Activated naive CD8-positive, alpha-beta T cell (primary cell): ENCODE results near the gene GALNT5.

Experiments
- H3K27ac Mint-ChIP-seq: one replicate; pipeline ENCODE4 v1.8.0; 2021; ENCODE audit warnings: mixed read lengths
- H3K27me3 Mint-ChIP-seq: one replicate; pipeline ENCODE4 v1.8.0; 2021; ENCODE audit warnings: mixed read lengths
- H3K36me3 Mint-ChIP-seq: one replicate; pipeline ENCODE4 v1.8.0; 2021; ENCODE audit warnings: mixed read lengths
- H3K4me1 Mint-ChIP-seq: one replicate; pipeline ENCODE4 v1.8.0; 2021; ENCODE audit warnings: low read depth, mixed read lengths
- H3K4me3 Mint-ChIP-seq: one replicate; pipeline ENCODE4 v1.8.0; 2021; ENCODE audit warnings: mild to moderate bottlenecking, mixed read lengths
- H3K9me3 Mint-ChIP-seq: one replicate; pipeline ENCODE4 v1.8.0; 2021; ENCODE audit warnings: low read depth, mixed read lengths

Gene GALNT5

GRCh38 chr2:157244691-157245090 is 12.8 kb upstream of the GALNT5 start:
- Mint-ChIP-seq H3K27ac (no peak overlapping the region), H3K9me3 (no peaks in the 10 kb centered on the region), H3K4me3 (no peak overlapping the region), H3K4me1 (peaks cover 14% of the 10 kb centered on the region), H3K36me3 (no peaks in the 10 kb centered on the region), H3K27me3 (no peaks in the 10 kb centered on the region)

DNA sequence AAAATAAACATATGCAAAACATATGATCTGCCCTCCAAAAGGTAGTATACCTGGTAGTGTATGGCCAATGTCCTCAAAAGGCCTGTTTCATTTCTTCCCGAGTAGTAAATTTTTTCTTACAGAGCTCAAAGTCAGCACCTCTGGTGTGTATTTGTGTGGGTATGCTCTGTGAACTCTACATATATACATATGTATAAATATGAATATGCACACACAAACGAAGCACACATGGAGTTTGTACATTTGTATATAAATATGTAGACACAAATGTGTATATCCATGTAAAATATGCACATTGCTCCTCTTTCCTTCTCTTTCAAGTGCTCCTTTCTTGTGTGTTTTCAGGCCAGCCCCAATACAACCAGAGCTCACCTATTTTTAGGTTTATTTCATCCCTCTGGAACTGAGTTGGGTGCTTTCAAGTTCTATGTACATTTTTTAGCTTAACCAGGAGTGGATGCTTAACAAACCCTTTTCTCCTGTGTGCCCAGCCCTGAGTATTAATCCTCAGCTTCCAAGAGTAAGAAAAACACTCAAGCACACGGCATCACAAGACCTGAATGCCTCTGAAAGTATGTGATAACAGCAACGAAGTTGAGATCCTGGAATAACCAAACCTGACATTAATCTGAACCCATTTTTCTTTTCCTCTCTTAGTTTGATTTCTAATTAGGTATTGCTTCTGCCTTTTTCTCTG is 12.2 kb upstream of the GALNT5 start:
- H3K9me3 Mint-ChIP-seq = no peaks in the 10 kb centered on the region
- H3K4me1 Mint-ChIP-seq = peaks cover 14% of the 10 kb centered on the region
- H3K4me3 Mint-ChIP-seq = no peak overlapping the region
- H3K36me3 Mint-ChIP-seq = no peaks in the 10 kb centered on the region
- H3K27ac Mint-ChIP-seq = peak overlapping the region; percentile 86
- H3K27me3 Mint-ChIP-seq = no peaks in the 10 kb centered on the region

DNA sequence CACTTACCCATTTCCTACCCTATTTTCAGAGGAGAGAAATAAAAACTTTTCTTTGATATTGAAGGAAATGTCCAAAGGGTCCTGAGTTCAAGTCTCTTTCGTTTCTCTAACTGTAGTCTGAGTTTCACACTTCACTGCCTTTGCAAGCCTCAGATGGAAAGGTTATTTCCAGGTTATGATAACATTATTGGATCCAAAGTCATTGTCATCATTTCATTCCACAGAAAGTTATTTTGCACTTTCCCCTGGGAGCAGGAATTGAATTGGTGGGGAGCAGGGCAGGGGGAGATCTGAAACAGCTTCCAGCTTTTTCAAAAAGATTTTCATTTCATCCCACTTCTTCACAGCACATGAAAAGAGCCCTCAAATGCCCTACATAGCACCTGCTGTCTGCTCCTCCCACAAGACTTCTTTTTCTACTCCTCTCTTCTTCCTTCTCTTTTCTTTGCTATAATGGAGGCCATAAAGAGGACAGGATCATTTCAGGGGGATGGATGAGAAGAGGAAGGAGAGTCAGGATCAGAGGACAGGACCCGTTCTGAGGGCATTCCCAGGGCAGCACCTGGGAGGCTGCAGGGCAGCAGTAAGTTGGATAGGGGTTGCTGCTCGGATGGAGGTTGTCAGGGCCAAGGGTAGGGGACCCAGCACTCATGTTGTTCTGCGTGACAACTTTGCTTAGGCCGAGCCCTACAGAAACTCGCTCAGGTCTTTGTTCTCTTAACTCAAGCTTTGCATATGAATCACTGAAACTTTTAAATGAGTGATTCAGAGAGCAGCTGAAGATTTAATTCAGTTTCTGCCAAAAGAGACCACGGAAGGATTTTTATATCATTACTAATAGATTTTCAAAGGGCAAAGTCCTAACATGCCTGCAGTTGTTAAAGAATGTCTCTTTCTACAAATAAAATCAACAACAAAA is 11.4 kb upstream of the GALNT5 start:
- peaks cover 14% of the 10 kb centered on the region for H3K4me1 Mint-ChIP-seq
- no peaks in the 10 kb centered on the region for H3K36me3 Mint-ChIP-seq
- no peak overlapping the region for H3K4me3 Mint-ChIP-seq
- H3K9me3 Mint-ChIP-seq = no peaks in the 10 kb centered on the region
- H3K27me3 Mint-ChIP-seq = no peaks in the 10 kb centered on the region
- peak overlapping the region; percentile 86 for H3K27ac Mint-ChIP-seq

GRCh38 chr2:157246765-157247407 is 10.6 kb upstream of the GALNT5 start:
- H3K27ac Mint-ChIP-seq = no peak overlapping the region

GRCh38 chr2:157250836-157251235 is 6.7 kb upstream of the GALNT5 start:
- no peak overlapping the region for H3K4me3 Mint-ChIP-seq
- no peak overlapping the region for H3K27ac Mint-ChIP-seq
- H3K27me3 Mint-ChIP-seq = peaks cover 3% of the 10 kb centered on the region
- no peaks in the 10 kb centered on the region for H3K36me3 Mint-ChIP-seq
- no peaks in the 10 kb centered on the region for H3K9me3 Mint-ChIP-seq
- peaks cover 12% of the 10 kb centered on the region for H3K4me1 Mint-ChIP-seq

More at GRCh38 chr2:157246765-157247407, 10.6 kb upstream of the GALNT5 start:
- Mint-ChIP-seq H3K4me1 (peaks cover 14% of the 10 kb centered on the region), H3K9me3 (no peaks in the 10 kb centered on the region), H3K36me3 (no peaks in the 10 kb centered on the region), H3K4me3 (no peak overlapping the region), H3K27me3 (no peaks in the 10 kb centered on the region)

DNA sequence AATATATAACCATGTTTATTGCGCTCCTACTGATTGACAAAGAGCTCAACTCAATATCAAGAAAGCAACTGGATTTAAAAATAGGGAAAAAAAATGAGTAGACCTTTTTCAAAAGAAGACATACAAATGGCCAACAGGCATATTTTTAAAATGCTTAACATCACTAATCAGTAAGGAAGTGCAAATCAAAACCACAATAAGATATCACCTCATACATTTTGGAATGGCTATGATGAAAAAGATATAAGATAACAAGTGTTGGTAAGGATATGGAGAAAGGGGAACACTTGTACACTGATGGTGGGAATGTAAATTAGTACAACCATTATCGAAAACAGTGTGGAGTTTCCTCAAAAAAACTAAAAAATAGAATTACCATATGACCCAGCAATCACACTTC is 5.6 kb upstream of the GALNT5 start:
- Mint-ChIP-seq H3K27me3 (peaks cover 3% of the 10 kb centered on the region), H3K4me3 (no peak overlapping the region), H3K4me1 (peaks cover 9% of the 10 kb centered on the region), H3K27ac (no peak overlapping the region), H3K36me3 (no peaks in the 10 kb centered on the region), H3K9me3 (no peaks in the 10 kb centered on the region)

DNA sequence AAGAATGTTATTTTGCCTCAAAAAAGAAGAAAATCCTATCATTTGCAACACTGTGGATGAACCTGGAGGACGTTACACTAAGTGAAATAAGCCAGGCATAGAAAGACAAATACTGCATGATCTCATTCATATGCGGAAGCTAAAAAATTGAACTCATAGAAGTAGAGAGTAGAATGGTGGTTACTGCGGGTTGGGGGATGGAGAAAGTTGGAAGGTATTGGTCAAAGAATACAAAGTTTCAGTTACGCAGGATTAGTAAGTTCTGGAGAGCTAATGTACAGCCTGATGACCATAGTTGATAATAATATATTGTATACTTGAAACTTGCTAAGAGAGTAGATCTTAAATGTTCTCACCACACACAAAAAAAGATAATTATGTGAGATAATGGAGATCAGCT is 5.0 kb upstream of the GALNT5 start:
- Mint-ChIP-seq H3K4me3 (no peak overlapping the region), H3K4me1 (peaks cover 14% of the 10 kb centered on the region), H3K9me3 (no peaks in the 10 kb centered on the region), H3K27me3 (peaks cover 3% of the 10 kb centered on the region), H3K27ac (no peak overlapping the region), H3K36me3 (no peaks in the 10 kb centered on the region)

DNA sequence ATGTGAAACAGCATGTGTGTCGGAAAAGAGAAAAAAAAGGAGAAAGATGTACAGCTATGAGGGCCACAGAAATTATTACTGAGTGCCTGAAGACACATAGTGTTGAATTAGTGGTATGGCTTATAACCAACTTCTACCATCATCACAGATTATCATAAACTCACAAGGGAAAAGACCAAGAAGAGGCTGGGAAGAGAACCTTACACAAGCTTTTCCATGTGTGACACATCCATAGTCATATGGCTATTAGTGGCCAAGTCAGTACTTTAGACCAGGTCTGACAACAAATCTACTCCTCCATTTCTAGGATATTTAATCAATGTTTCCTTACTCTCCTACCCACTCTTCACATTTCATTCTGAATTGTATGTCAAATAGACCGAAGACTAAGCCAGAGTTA is 3.5 kb upstream of the GALNT5 start:
- Mint-ChIP-seq H3K27ac (no peak overlapping the region), H3K4me3 (no peak overlapping the region), H3K4me1 (peaks cover 15% of the 10 kb centered on the region), H3K36me3 (no peaks in the 10 kb centered on the region), H3K27me3 (peaks cover 3% of the 10 kb centered on the region), H3K9me3 (no peaks in the 10 kb centered on the region)

DNA sequence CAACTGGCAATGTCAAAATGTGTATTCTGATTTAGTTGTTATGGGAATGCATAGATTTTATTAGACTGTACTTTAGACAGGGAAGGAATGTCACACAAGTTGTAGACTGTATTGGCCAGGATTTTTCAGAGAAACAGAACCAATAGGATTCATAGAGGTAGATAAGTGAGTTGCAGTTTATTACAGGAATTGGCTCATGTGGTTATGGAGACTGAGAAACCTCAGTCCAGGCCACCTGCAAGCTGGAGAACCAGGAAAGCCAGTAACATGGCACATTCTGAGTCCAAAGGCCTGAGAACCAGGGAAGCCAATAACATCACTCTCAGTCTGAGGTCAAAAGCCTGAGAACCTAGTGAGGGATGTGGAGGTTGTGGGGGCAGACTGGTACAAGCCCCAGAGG is 1.8 kb upstream of the GALNT5 start:
- Mint-ChIP-seq H3K36me3 (no peaks in the 10 kb centered on the region), H3K4me3 (no peak overlapping the region), H3K27ac (no peak overlapping the region), H3K4me1 (peaks cover 23% of the 10 kb centered on the region), H3K27me3 (peaks cover 3% of the 10 kb centered on the region), H3K9me3 (no peaks in the 10 kb centered on the region)

GRCh38 chr2:157256626-157257025 is 879 bp upstream of the GALNT5 start:
- Mint-ChIP-seq H3K27ac (peak overlapping the region; percentile 52), H3K4me1 (peaks cover 32% of the 10 kb centered on the region), H3K9me3 (no peaks in the 10 kb centered on the region), H3K4me3 (no peak overlapping the region), H3K36me3 (no peaks in the 10 kb centered on the region), H3K27me3 (peaks cover 3% of the 10 kb centered on the region)

DNA sequence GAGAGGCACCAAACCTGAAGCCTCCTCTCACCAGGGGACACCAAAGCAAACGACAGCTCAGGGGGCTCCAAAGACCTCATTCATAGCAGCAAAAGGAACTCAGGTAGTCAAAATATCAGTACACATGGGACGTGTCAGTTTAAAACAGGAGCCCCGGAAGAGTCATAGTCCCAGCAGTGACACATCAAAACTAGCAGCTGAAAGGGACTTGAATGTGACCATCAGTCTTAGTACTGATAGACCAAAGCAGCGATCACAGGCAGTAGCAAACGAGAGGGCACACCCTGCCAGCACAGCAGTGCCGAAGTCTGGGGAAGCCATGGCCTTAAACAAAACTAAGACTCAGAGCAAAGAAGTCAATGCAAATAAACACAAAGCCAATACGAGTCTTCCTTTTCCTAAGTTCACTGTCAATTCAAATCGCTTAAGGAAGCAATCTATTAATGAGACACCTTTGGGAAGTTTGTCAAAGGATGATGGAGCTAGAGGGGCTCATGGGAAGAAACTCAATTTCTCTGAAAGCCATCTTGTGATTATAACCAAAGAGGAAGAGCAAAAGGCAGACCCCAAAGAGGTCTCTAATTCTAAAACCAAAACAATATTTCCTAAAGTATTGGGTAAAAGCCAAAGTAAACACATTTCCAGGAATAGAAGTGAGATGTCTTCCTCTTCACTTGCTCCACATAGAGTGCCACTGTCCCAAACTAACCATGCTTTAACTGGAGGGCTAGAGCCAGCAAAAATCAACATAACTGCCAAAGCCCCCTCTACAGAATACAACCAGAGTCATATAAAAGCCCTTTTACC is 1.2 kb downstream of the GALNT5 start:
- H3K9me3 Mint-ChIP-seq = no peaks in the 10 kb centered on the region
- no peak overlapping the region for H3K27ac Mint-ChIP-seq
- H3K36me3 Mint-ChIP-seq = no peaks in the 10 kb centered on the region
- H3K4me1 Mint-ChIP-seq = peaks cover 40% of the 10 kb centered on the region
- no peak overlapping the region for H3K4me3 Mint-ChIP-seq
- no peaks in the 10 kb centered on the region for H3K27me3 Mint-ChIP-seq

GRCh38 chr2:157259386-157259785 is 1.9 kb downstream of the GALNT5 start:
- no peak overlapping the region for H3K27ac Mint-ChIP-seq
- no peaks in the 10 kb centered on the region for H3K27me3 Mint-ChIP-seq
- no peak overlapping the region for H3K4me3 Mint-ChIP-seq
- H3K4me1 Mint-ChIP-seq = peaks cover 40% of the 10 kb centered on the region
- H3K36me3 Mint-ChIP-seq = no peaks in the 10 kb centered on the region
- no peaks in the 10 kb centered on the region for H3K9me3 Mint-ChIP-seq

DNA sequence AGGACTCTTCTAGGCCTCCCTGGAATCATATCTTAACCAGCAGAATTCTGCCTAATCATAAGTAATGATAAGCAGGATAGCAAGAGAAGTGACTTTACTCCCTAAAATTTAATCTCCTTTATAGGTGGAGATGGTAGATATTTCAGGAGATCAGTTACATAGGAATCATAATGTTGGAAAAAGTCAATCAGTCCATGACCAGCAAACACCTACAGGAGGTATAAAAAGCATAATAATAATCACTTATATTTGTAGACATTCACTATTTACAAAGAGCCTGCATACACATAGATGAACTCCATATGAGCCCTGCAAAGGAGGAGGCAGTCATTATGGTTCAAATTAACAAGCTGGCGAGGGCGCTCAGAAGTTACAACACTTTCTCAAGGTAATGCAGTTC is 2.5 kb downstream of the GALNT5 start:
- peaks cover 40% of the 10 kb centered on the region for H3K4me1 Mint-ChIP-seq
- H3K27ac Mint-ChIP-seq = peak overlapping the region; percentile 86
- H3K4me3 Mint-ChIP-seq = no peak overlapping the region
- no peaks in the 10 kb centered on the region for H3K36me3 Mint-ChIP-seq
- no peaks in the 10 kb centered on the region for H3K9me3 Mint-ChIP-seq
- no peaks in the 10 kb centered on the region for H3K27me3 Mint-ChIP-seq

- Mint-ChIP-seq H3K27ac (peak overlapping the region; percentile 86), H3K27me3 (no peaks in the 10 kb centered on the region), H3K4me3 (peak overlapping the region; percentile 58), H3K9me3 (no peaks in the 10 kb centered on the region), H3K36me3 (no peaks in the 10 kb centered on the region), H3K4me1 (peaks cover 40% of the 10 kb centered on the region)
These were observed 3.2 kb downstream of the GALNT5 start for GRCh38 chr2:157260533-157261198.
